Gastrocnemius medialis (tissue), 4 donors: ENCODE data around the gene ZFAND4. TPM values are rescaled to one million over a fixed set of nuclear protein-coding genes. Genes with fewer than 3 reads are reported as not detected.
"Not testable (repeated sequence)": the region's sequence is repeated elsewhere in the genome, so short reads cannot be mapped to it uniquely, and the experiment has no call there.

Experiments
- ATAC-seq, 2 donors: fragments of 150-250 bp; one replicate each; pipeline ENCODE4 v1.9.1; 2016
- DNase-seq, 2 donors: peaks; one replicate each; pipeline ENCODE4 v3.0.0-alpha.2; 2019
- H3K27ac ChIP-seq, 4 donors: fragments of 200-600 bp; sonication (generic); 1 replicate in 1 of 4; 2 replicates in 3 of 4; pipeline ENCODE4 v1.5.1; 2016 to 2018; ENCODE audit warnings: mild to moderate bottlenecking in 2 of 4, moderate library complexity in 1 of 4
- H3K27me3 ChIP-seq, 3 donors: fragments of 200-600 bp; sonication (generic) in 2 of 3; 1 replicate in 1 of 3; 2 replicates in 2 of 3; pipeline versions ENCODE4 v1.5.1 to v1.6.0; 2016 to 2019; ENCODE audit warnings: mild to moderate bottlenecking in 1 of 3, moderate library complexity in 1 of 3
- H3K36me3 ChIP-seq, 2 donors: fragments of 200-600 bp; sonication (generic) in 1 of 2; one replicate each; pipeline ENCODE4 v1.5.1; 2017 to 2018
- H3K4me1 ChIP-seq, 2 donors: fragments of 200-600 bp; sonication (generic) in 1 of 2; one replicate each; pipeline ENCODE4 v1.5.1; 2016 to 2017; ENCODE audit warnings: mild to moderate bottlenecking in 2 of 2
- H3K4me3 ChIP-seq, 4 donors: fragments of 200-600 bp; sonication (generic) in 3 of 4; 1 replicate in 1 of 4; 2 replicates in 3 of 4; pipeline ENCODE4 v1.5.1; 2016 to 2019; ENCODE audit warnings: mild to moderate bottlenecking in 2 of 4
- H3K9me3 ChIP-seq, 3 donors: fragments of 200-600 bp; sonication (generic) in 2 of 3; 1 replicate in 1 of 3; 2 replicates in 2 of 3; pipeline ENCODE4 v1.5.1; 2016 to 2019
- CTCF ChIP-seq, 5 experiments: fragments of 450-650 bp in 3 of 5; fragments of 200-600 bp in 2 of 5; sonication (generic) in 2 of 5; IDR thresholded peaks in 4 of 5; conservative IDR thresholded peaks in 1 of 5; 1 replicate in 4 of 5; 2 replicates in 1 of 5; pipeline ENCODE4 v1.5.1; 2016 to 2019; ENCODE audit warnings: antibody characterized with exemption in 5 of 5, mild to moderate bottlenecking in 3 of 5, moderate library complexity in 3 of 5
- POLR2A ChIP-seq, 2 donors: fragments of 450-650 bp; IDR thresholded peaks; one replicate each; pipeline ENCODE4 v1.6.1; 2017; ENCODE audit warnings: antibody characterized with exemption in 2 of 2, mild to moderate bottlenecking in 2 of 2, moderate library complexity in 2 of 2
- in situ Hi-C, 4 donors: fragments of 200-750 bp; cut with MboI; loops; one replicate each; pipeline versions ENCODE4 v1.15.0 to v1.8.0; 2017; ENCODE audit warnings: low sequenced_read_pairs in 4 of 4
- intact Hi-C: fragments of 100-400 bp; cut with DNase I; formaldehyde crosslinking; loops from one replicate; pipeline ENCODE4 v1.15.1; 2023; ENCODE audit warnings: low total_unique reads
- total RNA-seq, 4 donors: library from RNA; depleted of rRNA; stranded (reverse); fragments of >200 nt; gene quantifications; one replicate each; pipeline versions ENCODE4 v1.1.0 to v1.2.3, GENCODE V29; 2016

The ZFAND4 gene
- total RNA-seq = 10 to 100 TPM in 2 of 4 donors, 1 to 10 TPM in 2; 6.4 to 15.0 (median 12.3) TPM

GRCh38 chr10:45672181-45673073 lies at the start of gene ZFAND4:
Gene ZFAND4 (minus strand): TSS chr10:45672772. CDS start chr10:45663725, 9,047 bp downstream.
- DNase-seq = peak; percentile 95 to 97
- ATAC-seq = peak; percentile 96 to 97
- Histone ChIP-seq H3K9me3 (no peaks in the 10 kb centered on the region), H3K4me1 (peaks cover 6 to 10% of the 10 kb centered on the region in 2 donors), H3K4me3 (peak within 1 kb of the TSS; percentile 76 to 91 (median 84)), H3K27ac (peak within 1 kb of the TSS; percentile 85 to 90 (median 88)), H3K36me3 (no peaks in the 10 kb centered on the region), H3K27me3 (no peaks in the 10 kb centered on the region)
- intact Hi-C loops = loop anchor here (1.0 to 10.0 kb wide), 4 partner anchors 45 to 668 kb away; partner anchors contain the start of gene ZNF22
- in situ Hi-C loops = loop anchor here in 1 of 4 donors (25.0 kb wide), 1 partner anchor 210 kb away; no protein-coding TSS in a partner anchor
- TF ChIP-seq CTCF (IDR thresholded peaks at IDR 0.05 in 4 of 5, conservative IDR thresholded peaks at IDR 0.05 in 1 of 5) (peak; percentile 55 to 88 (median 85)), POLR2A (IDR thresholded peaks at IDR 0.05) (peak; percentile 68 to 83)

GRCh38 chr10:45721503-45721902 lies 48.9 kb upstream of the ZFAND4 start:
- H3K4me3 ChIP-seq, H3K9me3 ChIP-seq, in situ Hi-C loops, H3K27me3 ChIP-seq, H3K4me1 ChIP-seq, H3K27ac ChIP-seq, ATAC-seq, DNase-seq, H3K36me3 ChIP-seq: not testable (repeated sequence)
- intact Hi-C loops = loop anchor here (10.0 kb wide), 1 partner anchor 257 kb away; no protein-coding TSS in a partner anchor

- H3K27ac ChIP-seq, intact Hi-C loops, in situ Hi-C loops: not testable (repeated sequence)
These were observed 45.1 kb upstream of the ZFAND4 start for GRCh38 chr10:45717642-45718041.

GRCh38 chr10:45717053-45717452 lies 44.5 kb upstream of the ZFAND4 start:
- H3K4me1 ChIP-seq, H3K27ac ChIP-seq, H3K4me3 ChIP-seq, H3K27me3 ChIP-seq, H3K36me3 ChIP-seq, in situ Hi-C loops, H3K9me3 ChIP-seq, DNase-seq, intact Hi-C loops, ATAC-seq: not testable (repeated sequence)

More at GRCh38 chr10:45717642-45718041, 45.1 kb upstream of the ZFAND4 start:
- not testable (repeated sequence) for H3K4me1 ChIP-seq, H3K4me3 ChIP-seq, H3K9me3 ChIP-seq, H3K36me3 ChIP-seq, H3K27me3 ChIP-seq, DNase-seq, ATAC-seq

GRCh38 chr10:45711223-45711622 lies 38.7 kb upstream of the ZFAND4 start:
- H3K36me3 ChIP-seq, H3K9me3 ChIP-seq, H3K27me3 ChIP-seq, H3K4me1 ChIP-seq, H3K27ac ChIP-seq, DNase-seq, ATAC-seq, H3K4me3 ChIP-seq, intact Hi-C loops, in situ Hi-C loops: not testable (repeated sequence)

GRCh38 chr10:45710200-45710796 lies 37.7 kb upstream of the ZFAND4 start:
- H3K27ac ChIP-seq, intact Hi-C loops: not testable (repeated sequence)

GRCh38 chr10:45678467-45678866 lies 5.9 kb upstream of the ZFAND4 start:
- H3K4me1 ChIP-seq, H3K27ac ChIP-seq, in situ Hi-C loops, H3K27me3 ChIP-seq, H3K4me3 ChIP-seq, H3K36me3 ChIP-seq, H3K9me3 ChIP-seq, DNase-seq, ATAC-seq: not testable (repeated sequence)
- intact Hi-C loops = loop anchor here (10.0 kb wide), 1 partner anchor 674 kb away; the partner anchor contains the start of gene ZNF22

More at GRCh38 chr10:45710200-45710796, 37.7 kb upstream of the ZFAND4 start:
- in situ Hi-C loops, H3K36me3 ChIP-seq, H3K27me3 ChIP-seq, H3K4me3 ChIP-seq, DNase-seq, ATAC-seq, H3K9me3 ChIP-seq, H3K4me1 ChIP-seq: not testable (repeated sequence)
